Activated CD8-positive, alpha-beta memory T cell treated with anti-CD3 and anti-CD28 coated beads for 24 hours (primary cell): ENCODE results near the gene SUGP2.

Experiments
- DNase-seq: peaks from one replicate; pipeline ENCODE4 v3.0.0-alpha.2; 2020

SUGP2 gene

GRCh38 chr19:18948075-18948975 lies 85.0 kb downstream of the SUGP2 start:
- no peak for DNase-seq

GRCh38 chr19:18946918-18947317 lies 86.4 kb downstream of the SUGP2 start:
- DNase-seq, result no peak

GRCh38 chr19:18946335-18946734 lies 87.0 kb downstream of the SUGP2 start:
- no peak for DNase-seq

GRCh38 chr19:18945297-18945696 lies 88.0 kb downstream of the SUGP2 start:
- no peak for DNase-seq

- DNase-seq, result no peak
These were observed 89.9 kb downstream of the SUGP2 start for GRCh38 chr19:18943465-18943864.

- no peak for DNase-seq
These were observed 90.6 kb downstream of the SUGP2 start for GRCh38 chr19:18942692-18943091.

- no peak for DNase-seq
These were observed 91.5 kb downstream of the SUGP2 start for GRCh38 chr19:18941628-18942354.
